Kidney (tissue), 14 donors: Measurements from ENCODE around the gene SGF29. TPM values are rescaled to one million over a fixed set of nuclear protein-coding genes. Genes with fewer than 3 reads are reported as not detected.
"Not testable (repeated sequence)": the region's sequence is repeated elsewhere in the genome, so short reads cannot be mapped to it uniquely, and the experiment has no call there.

Source experiments
- DNase-seq, 5 donors: peaks; one replicate each; pipeline ENCODE4 v3.0.0-alpha.2; 2013 to 2020
- FAIRE-seq: peaks from 2 replicates; lab custom pipeline; 2012; peaks lifted over from hg19 to GRCh38; lab: Jason Lieb, UNC
- H3K27ac ChIP-seq, 2 donors: one replicate each; pipeline ENCODE4 v1.7.0; 2013; ENCODE audit warnings: low read depth in 2 of 2, low read length in 2 of 2, inconsistent platforms in 1 of 2
- H3K27me3 ChIP-seq: one replicate; pipeline ENCODE4 v1.7.1; 2013; ENCODE audit warnings: low read length, inconsistent platforms; ENCODE audit not compliant: control insufficient read depth, insufficient read depth
- H3K36me3 ChIP-seq, 3 donors: one replicate each; pipeline versions ENCODE4 v1.7.0 to v1.7.1; 2013; ENCODE audit warnings: low read length in 3 of 3, control low read depth in 1 of 3, inconsistent platforms in 1 of 3; ENCODE audit not compliant: insufficient read depth in 3 of 3, control insufficient read depth in 2 of 3
- H3K4me1 ChIP-seq, 3 donors: one replicate each; pipeline versions ENCODE4 v1.7.0 to v1.7.1; 2013; ENCODE audit warnings: low read length in 3 of 3, inconsistent platforms in 1 of 3, low read depth in 1 of 3; ENCODE audit not compliant: control insufficient read depth in 2 of 3, insufficient read depth in 2 of 3
- H3K4me3 ChIP-seq, 3 donors: one replicate each; pipeline versions ENCODE4 v1.7.0 to v1.8.1; 2013; ENCODE audit warnings: low read length in 3 of 3, control low read depth in 1 of 3, inconsistent platforms in 1 of 3
- H3K9ac ChIP-seq, 3 donors: one replicate each; pipeline versions ENCODE4 v1.7.0 to v1.7.1; 2013; ENCODE audit warnings: low read length in 3 of 3, control low read depth in 1 of 3, inconsistent platforms in 1 of 3
- H3K9me3 ChIP-seq, 3 donors: one replicate each; pipeline versions ENCODE4 v1.7.0 to v1.7.1; 2013; ENCODE audit warnings: low read length in 3 of 3, control low read depth in 1 of 3, inconsistent platforms in 1 of 3; ENCODE audit not compliant: control insufficient read depth in 2 of 3, insufficient read depth in 1 of 3
- intact Hi-C: fragments of 100-400 bp; cut with DNase I; formaldehyde crosslinking; loops from one replicate; pipeline ENCODE4 v1.11.1; 2022
- polyA plus RNA-seq: library from polyadenylated mRNA; stranded (reverse); fragments of 350-450 nt; fragmentation: Illumina TruSeq; extraction: RNeasy Lipid Tissue Mini Kit (QIAGEN cat#74804); gene quantifications from one replicate; pipeline ENCODE4 v1.2.3, GENCODE V29; 2014; ENCODE audit warnings: low read depth, low replicate concordance; ENCODE audit not compliant: insufficient read depth
- total RNA-seq: library from RNA; stranded (reverse); fragmentation: NEBNext Ultra II Directional; extraction: Animal tissue kit (Norgen Biotek cat#: 25700); gene quantifications from one replicate; pipeline ENCODE4 v1.2.1, GENCODE V29; 2021
- TF ChIP-seq, protein P1 (sequence below): IDR thresholded peaks from 3 replicates; pipeline ENCODE4 v1.5.1; 2012; ENCODE audit warnings: mild to moderate bottlenecking, moderate library complexity, borderline replicate concordance; ENCODE audit not compliant: insufficient read depth; ENCODE audit errors: extremely low read depth
- donor health status: control.
- donor health status: control.
- donor health status: control.
- donor health status: control.
- donor health status: control.
- donor health status: DM: yes; HTN: yes; CAD: no.
- donor health status: Normal renal cell carcinoma (clear cell type).

The SGF29 gene
- total and polyA plus RNA-seq, 2 donors from 2014 or later: 20.6 to 28.5 TPM

DNA sequence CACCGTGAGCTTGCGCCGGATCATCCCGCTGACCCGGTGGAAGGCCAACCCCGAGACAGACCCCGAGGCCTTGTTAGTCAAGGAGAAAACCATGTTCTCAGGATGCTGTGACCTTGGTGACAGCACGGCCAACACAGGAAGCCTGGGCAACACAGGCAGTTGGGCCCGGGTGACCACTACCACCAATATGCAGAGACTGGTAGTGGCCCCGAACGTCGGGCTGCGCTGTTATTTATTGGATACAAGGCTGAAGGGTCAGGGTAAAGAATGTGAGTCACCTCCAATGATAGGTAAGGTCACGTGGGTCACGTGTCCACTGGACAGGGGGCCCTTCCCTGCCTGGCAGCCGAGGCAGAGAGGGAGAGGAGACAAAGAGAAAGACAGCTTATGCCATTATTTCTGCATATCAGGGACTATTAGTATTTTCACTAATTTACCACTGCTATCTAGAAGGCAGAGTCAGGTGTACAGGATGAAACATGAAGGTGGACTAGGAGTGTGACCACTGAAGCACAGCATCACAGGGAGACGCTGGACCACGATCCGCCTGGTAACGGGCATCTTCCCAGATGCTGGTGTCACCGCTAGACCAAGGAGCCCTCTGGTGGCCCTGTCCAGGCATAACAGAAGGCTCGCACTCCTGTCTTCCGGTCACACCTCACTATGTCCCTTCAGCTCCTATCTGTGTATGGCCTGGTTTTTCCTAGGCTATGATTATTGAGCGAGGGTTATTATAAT lies 61.9 kb downstream of the SGF29 start:
- TF ChIP-seq, protein P1, sequence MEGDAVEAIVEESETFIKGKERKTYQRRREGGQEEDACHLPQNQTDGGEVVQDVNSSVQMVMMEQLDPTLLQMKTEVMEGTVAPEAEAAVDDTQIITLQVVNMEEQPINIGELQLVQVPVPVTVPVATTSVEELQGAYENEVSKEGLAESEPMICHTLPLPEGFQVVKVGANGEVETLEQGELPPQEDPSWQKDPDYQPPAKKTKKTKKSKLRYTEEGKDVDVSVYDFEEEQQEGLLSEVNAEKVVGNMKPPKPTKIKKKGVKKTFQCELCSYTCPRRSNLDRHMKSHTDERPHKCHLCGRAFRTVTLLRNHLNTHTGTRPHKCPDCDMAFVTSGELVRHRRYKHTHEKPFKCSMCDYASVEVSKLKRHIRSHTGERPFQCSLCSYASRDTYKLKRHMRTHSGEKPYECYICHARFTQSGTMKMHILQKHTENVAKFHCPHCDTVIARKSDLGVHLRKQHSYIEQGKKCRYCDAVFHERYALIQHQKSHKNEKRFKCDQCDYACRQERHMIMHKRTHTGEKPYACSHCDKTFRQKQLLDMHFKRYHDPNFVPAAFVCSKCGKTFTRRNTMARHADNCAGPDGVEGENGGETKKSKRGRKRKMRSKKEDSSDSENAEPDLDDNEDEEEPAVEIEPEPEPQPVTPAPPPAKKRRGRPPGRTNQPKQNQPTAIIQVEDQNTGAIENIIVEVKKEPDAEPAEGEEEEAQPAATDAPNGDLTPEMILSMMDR: peak; percentile 35
- H3K9ac ChIP-seq, FAIRE-seq, H3K4me3 ChIP-seq, H3K4me1 ChIP-seq, H3K9me3 ChIP-seq, H3K27ac ChIP-seq, intact Hi-C loops, H3K36me3 ChIP-seq, H3K27me3 ChIP-seq: not testable (repeated sequence)
- peak in 4 of 5 donors; percentile 53 to 71 (median 55) for DNase-seq

GRCh38 chr16:28616224-28616577 lies 62.5 kb downstream of the SGF29 start:
- H3K36me3 ChIP-seq, FAIRE-seq, H3K27ac ChIP-seq, H3K9me3 ChIP-seq, DNase-seq, H3K4me3 ChIP-seq, intact Hi-C loops, H3K27me3 ChIP-seq, H3K4me1 ChIP-seq, H3K9ac ChIP-seq: not testable (repeated sequence)

- no peak overlapping the region for H3K9ac ChIP-seq
- no peaks in the 10 kb centered on the region for H3K36me3 ChIP-seq
- no peaks in the 10 kb centered on the region for H3K27me3 ChIP-seq
- FAIRE-seq (no peak), DNase-seq (no peak)
- intact Hi-C loops: no loop called here
- no peaks in the 10 kb centered on the region for H3K9me3 ChIP-seq
- TF ChIP-seq, protein P1: no peak
- H3K27ac ChIP-seq: no peak overlapping the region
- no peak overlapping the region for H3K4me3 ChIP-seq
- H3K4me1 ChIP-seq: no peaks in the 10 kb centered on the region
These were observed 62.9 kb downstream of the SGF29 start for GRCh38 chr16:28616636-28617035.

- intact Hi-C loops: no loop called here
- FAIRE-seq (no peak), DNase-seq (peak in 4 of 5 donors; percentile 71 to 83 (median 80))
- Histone ChIP-seq H3K4me3 (no peak overlapping the region), H3K9me3 (no peaks in the 10 kb centered on the region), H3K36me3 (no peaks in the 10 kb centered on the region), H3K9ac (no peak overlapping the region), H3K27ac (no peak overlapping the region), H3K27me3 (no peaks in the 10 kb centered on the region), H3K4me1 (no peaks in the 10 kb centered on the region)
- TF ChIP-seq, protein P1: no peak
These were observed 64.2 kb downstream of the SGF29 start for GRCh38 chr16:28617874-28618273.

DNA sequence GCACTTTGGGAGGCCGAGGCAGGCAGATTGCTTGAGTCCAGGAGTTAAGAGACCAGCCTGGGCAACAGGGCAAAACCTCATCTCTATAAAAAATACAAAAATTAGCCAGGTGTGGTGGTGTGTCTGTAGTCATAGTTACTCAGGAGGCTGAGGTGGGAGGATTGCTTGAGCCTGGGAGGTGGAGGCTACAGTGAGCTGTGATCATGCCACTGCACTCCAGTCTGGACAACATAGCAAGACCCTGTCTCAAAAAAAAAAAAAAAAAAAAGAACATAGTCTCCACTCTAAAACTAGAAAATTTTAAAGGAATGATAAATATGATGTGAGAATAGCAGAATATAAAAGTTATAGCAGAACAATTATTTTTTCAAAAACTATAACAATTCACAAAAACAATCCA lies 66.6 kb downstream of the SGF29 start:
- H3K27ac ChIP-seq, H3K36me3 ChIP-seq, H3K4me3 ChIP-seq, DNase-seq, FAIRE-seq, H3K27me3 ChIP-seq, intact Hi-C loops, H3K9me3 ChIP-seq, H3K4me1 ChIP-seq, H3K9ac ChIP-seq: not testable (repeated sequence)
